Measurements from ENCODE around the gene ARGFX.

The ARGFX gene

DNA sequence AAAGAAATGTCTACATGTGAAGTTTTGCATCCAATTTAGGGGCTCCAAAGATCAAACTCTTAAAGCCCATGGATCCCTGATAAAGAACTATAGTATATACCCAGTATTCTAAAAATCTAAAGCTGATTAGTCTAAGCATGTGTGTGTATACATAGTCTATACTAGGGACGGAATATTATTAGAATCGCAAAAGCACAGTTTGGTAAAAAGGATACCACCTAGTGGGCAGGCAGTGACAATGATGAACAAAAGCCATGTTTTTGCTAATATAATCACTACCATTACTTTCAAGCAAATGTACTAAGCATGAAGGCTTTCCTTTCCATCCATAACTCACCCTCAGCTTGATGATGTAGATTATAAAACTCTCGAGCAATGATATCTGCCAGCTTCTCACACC, 38.4 kb upstream of the ARGFX start:
- no peaks in the 10 kb centered on the region for H3K27me3 ChIP-seq (ENCODE audit: insufficient read depth, poor library complexity, severe bottlenecking)
- no peak overlapping the region for H3K27ac ChIP-seq (replicated peaks)
- DNase-seq (ENCODE audit: low read depth in 1 of 2, low spot score in 1 of 2), result no peak
- no peak overlapping the region for H3K4me3 ChIP-seq (replicated peaks; ENCODE audit: insufficient read depth, low read length)
- TF ChIP-seq POLR2AphosphoS5 (IDR thresholded peaks at IDR 0.05; ENCODE audit: low read depth), result no peak

DNA sequence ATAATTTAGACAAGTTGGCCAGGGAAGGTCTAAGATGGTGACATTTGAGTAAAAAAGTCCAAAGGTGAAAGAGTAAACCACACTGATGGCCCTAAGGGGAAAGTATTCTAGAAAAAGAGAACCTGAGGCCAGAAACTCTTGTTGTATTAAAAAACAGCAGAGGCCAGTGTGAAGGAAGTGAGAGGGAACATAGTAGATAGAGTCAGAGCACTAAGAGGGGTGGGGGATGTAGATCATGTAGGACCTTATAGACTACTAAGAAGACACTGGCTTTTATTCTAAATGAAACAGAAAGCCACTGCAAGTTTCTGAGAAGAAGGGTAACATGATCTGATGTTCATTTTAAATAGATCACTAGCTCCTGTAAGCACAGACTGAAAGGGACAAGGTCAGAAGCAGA, 36.5 kb upstream of the ARGFX start:
- Histone ChIP-seq H3K4me3 (replicated peaks; ENCODE audit: insufficient read depth, low read length) (no peak overlapping the region), H3K27ac (replicated peaks) (no peak overlapping the region), H3K27me3 (ENCODE audit: insufficient read depth, poor library complexity, severe bottlenecking) (no peaks in the 10 kb centered on the region)
- no peak for TF ChIP-seq CTCF (IDR thresholded peaks at IDR 0.05; ENCODE audit: insufficient read depth, low read length)
- TF ChIP-seq GABPA (IDR thresholded peaks at IDR 0.05; ENCODE audit: low read depth), result no peak
- TF ChIP-seq REST (IDR thresholded peaks at IDR 0.05; ENCODE audit: insufficient replicate concordance, low read depth), result no peak
- TF ChIP-seq SPI1 (IDR thresholded peaks at IDR 0.05; ENCODE audit: borderline replicate concordance, low read depth), result no peak
- TF ChIP-seq POLR2AphosphoS5 (IDR thresholded peaks at IDR 0.05; ENCODE audit: low read depth), result no peak
- no peak for DNase-seq (ENCODE audit: low read depth in 1 of 2, low spot score in 1 of 2)

GRCh38 chr3:121542924-121543323, 24.8 kb upstream of the ARGFX start:
- Histone ChIP-seq H3K27ac (replicated peaks) (no peak overlapping the region), H3K27me3 (ENCODE audit: insufficient read depth, poor library complexity, severe bottlenecking) (no peaks in the 10 kb centered on the region), H3K4me3 (replicated peaks; ENCODE audit: insufficient read depth, low read length) (no peak overlapping the region)
- TF ChIP-seq SPI1 (IDR thresholded peaks at IDR 0.05; ENCODE audit: borderline replicate concordance, low read depth), result no peak
- no peak for TF ChIP-seq POLR2AphosphoS5 (IDR thresholded peaks at IDR 0.05; ENCODE audit: low read depth)
- no peak for TF ChIP-seq CTCF (IDR thresholded peaks at IDR 0.05; ENCODE audit: insufficient read depth, low read length)
- TF ChIP-seq GABPA (IDR thresholded peaks at IDR 0.05; ENCODE audit: low read depth), result no peak
- TF ChIP-seq REST (IDR thresholded peaks at IDR 0.05; ENCODE audit: insufficient replicate concordance, low read depth), result no peak
- DNase-seq (ENCODE audit: low read depth in 1 of 2, low spot score in 1 of 2), result no peak

DNA sequence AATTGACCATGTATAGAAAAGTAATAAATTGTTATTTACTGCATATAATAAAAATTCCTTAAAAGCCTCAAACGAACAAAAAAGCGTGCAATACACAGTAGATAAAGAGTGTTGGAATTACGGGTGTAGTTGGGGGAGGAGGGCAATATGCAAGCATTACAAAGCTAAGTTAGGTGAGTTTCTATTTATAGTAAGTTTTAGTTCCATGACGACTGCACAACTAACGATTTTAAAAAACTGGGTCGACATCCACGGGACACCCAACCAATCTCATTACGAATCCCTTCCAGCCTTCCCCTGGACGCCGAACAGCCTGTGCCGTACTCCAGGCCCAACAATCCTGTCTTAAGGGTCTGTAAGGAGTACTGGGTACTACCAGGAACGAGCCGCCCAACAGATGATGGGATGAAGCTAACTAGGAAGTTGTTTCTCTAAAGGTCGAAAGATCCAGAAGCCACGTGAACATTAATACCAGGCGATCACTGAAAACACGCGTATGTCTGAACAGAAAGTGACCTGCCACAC, 22.6 kb upstream of the ARGFX start:
- Histone ChIP-seq H3K4me3 (replicated peaks; ENCODE audit: insufficient read depth, low read length) (peak overlapping the region; percentile 79), H3K27me3 (ENCODE audit: insufficient read depth, poor library complexity, severe bottlenecking) (no peaks in the 10 kb centered on the region), H3K27ac (replicated peaks) (peak overlapping the region; percentile 85)
- TF ChIP-seq SPI1 (IDR thresholded peaks at IDR 0.05; ENCODE audit: borderline replicate concordance, low read depth) (no peak), GABPA (IDR thresholded peaks at IDR 0.05; ENCODE audit: low read depth) (no peak), CTCF (IDR thresholded peaks at IDR 0.05; ENCODE audit: insufficient read depth, low read length) (no peak), POLR2AphosphoS5 (IDR thresholded peaks at IDR 0.05; ENCODE audit: low read depth) (no peak), REST (IDR thresholded peaks at IDR 0.05; ENCODE audit: insufficient replicate concordance, low read depth) (no peak)
- DNase-seq (ENCODE audit: low read depth in 1 of 2, low spot score in 1 of 2), result no peak
